ENCODE data around the gene TMEM141.
"Not testable (repeated sequence)": the region's sequence is repeated elsewhere in the genome, so short reads cannot be mapped to it uniquely, and the experiment has no call there.

The TMEM141 gene

DNA sequence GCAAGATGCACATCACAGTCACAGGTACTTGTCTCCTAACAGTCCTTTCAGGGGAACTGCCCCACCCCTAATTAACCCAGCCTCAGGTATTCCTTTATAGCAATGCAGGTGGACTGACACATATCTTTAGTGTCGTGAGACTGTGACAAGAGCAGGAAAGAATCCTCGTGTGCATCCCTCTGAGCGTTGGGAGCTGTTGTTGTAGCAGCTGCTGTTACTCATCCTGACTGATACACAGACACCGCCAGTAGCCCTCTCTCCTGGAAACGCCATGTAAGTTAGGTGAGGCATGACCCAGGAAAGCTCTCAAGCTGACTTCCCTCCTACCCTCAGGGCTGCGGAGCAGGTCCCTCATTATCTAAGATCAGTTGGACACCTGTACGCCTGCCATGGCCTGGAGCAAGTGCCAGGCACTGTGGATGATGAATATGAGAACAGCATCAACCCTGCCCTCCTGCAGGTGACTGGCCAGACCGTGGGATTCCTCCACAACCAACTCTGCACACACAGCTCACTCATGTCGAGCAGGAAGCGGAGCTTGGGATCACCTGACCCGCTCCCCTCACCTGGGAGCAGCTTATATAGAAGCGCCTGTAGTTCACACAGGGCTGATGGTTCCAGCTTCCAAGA lies 16.6 kb upstream of the TMEM141 start:
- DNase-seq: no peak

- DNase-seq: no peak
Observed at GRCh38 chr9:136775191-136775590, 16.0 kb upstream of the TMEM141 start.

GRCh38 chr9:136776947-136777346 lies 14.2 kb upstream of the TMEM141 start:
- DNase-seq: no peak

DNA sequence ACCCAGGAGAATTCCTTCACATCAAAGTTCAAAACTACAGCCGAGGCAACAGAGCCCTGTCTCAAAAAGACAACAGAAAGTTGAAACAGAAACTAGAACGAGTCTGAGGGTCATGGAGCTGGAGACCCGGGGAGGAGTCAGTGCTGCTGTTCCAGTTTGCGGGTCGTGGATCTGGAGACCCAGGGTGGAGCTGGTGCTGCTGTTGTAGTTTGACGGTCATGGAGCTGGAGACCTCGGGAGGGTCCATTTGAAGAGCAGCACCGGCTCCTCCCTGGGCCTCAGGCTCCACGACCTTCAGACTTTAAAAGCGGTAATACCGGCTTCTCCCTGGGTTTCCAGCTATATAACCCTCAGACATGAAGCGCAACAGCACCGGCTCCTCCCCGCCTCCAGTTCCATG lies 13.8 kb upstream of the TMEM141 start:
- no peak for DNase-seq

DNA sequence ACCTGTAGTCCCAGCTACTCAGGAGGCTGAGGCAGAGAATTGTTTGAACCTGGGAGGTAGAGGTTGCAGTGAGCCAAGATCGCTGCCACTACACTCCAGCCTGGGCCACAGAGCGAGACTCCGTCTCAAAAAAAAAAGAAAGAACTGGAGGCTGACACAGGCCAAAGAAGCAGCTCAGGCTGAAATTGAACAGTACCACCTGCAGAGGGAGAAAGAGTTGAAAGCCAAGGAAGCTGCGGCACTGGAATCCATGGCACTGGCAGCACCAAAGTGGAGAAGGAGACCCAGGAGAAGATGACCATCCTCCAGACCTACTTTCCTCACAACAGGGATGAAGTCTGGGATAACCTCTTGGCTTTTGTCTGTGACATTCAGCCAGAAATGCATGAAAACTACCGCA lies 11.3 kb upstream of the TMEM141 start:
- DNase-seq: no peak

- no peak for DNase-seq
Observed at GRCh38 chr9:136782452-136782851, 8.7 kb upstream of the TMEM141 start.

- no peak for DNase-seq
Observed at GRCh38 chr9:136784249-136784996, 6.7 kb upstream of the TMEM141 start.

DNA sequence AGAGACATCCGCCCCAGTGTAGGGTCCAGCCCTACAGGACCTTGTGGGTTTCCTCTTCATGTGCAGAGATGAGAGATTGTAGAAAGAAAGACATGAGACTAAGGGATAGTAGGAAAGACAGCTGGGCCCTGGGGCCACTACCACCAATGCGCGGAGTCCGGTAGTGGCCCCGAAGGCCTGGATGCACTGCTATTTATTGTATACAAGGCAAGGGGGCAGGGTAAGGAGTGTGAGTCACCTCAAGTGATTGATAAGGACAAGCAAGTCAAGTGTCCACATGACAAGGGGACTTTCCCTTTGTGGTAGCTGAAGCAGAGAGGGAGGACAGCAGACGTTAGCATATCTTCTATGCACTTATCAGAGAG lies 6.2 kb upstream of the TMEM141 start:
- no peak for DNase-seq

GRCh38 chr9:136785565-136786355 lies 5.4 kb upstream of the TMEM141 start:
- DNase-seq: not testable (repeated sequence)

- DNase-seq: no peak
Observed at GRCh38 chr9:136786451-136786850, 4.7 kb upstream of the TMEM141 start.

GRCh38 chr9:136786983-136787382 lies 4.2 kb upstream of the TMEM141 start:
- DNase-seq: not testable (repeated sequence)

GRCh38 chr9:136787690-136788400 lies 3.3 kb upstream of the TMEM141 start:
- DNase-seq: peak; percentile 70

DNA sequence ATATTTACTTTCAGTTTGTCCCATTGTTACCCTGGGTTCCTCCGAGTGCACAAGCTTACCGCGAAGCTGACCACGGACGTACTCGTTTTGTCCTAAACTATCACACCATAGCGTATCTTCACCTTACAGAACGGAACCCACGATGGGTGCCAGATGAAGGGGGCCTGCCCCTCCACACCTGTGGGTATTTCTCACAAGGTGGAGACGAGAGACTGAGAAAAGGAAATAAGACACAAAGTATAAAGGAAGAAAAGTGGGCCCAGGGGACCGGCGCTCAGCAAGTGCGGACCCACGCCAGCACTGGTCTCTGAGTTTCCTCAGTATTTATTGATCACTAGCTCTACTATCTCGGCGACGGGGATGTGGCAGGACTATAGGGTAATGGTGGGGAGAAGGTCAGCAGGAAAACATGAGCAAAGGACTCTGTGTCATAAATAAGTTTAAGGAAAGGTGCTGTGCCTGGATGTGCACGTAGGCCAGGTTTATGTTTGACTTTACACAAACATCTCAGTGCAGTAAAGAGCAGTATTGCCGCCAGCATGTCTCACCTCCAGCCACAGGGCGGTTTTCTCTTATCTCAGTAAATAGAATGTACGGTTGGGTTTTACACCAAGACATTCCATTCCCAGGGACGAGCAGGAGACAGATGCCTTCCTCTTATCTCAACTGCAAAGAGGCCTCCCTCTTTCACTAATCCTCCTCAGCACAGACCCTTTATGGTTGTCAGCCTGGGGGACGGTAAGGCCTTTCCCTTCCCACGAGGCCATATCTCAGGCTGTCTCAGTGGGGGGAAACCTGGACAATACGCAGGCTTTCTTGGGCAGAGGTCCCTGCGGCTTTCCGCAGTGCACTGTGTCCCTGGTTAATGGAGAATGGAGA lies 2.3 kb upstream of the TMEM141 start:
- DNase-seq: not testable (repeated sequence)

- no peak for DNase-seq
Observed at GRCh38 chr9:136789523-136789937, 1.6 kb upstream of the TMEM141 start.

GRCh38 chr9:136791516-136792276 lies 552 bp downstream of the TMEM141 start:
- peak; percentile 63 for DNase-seq

DNA sequence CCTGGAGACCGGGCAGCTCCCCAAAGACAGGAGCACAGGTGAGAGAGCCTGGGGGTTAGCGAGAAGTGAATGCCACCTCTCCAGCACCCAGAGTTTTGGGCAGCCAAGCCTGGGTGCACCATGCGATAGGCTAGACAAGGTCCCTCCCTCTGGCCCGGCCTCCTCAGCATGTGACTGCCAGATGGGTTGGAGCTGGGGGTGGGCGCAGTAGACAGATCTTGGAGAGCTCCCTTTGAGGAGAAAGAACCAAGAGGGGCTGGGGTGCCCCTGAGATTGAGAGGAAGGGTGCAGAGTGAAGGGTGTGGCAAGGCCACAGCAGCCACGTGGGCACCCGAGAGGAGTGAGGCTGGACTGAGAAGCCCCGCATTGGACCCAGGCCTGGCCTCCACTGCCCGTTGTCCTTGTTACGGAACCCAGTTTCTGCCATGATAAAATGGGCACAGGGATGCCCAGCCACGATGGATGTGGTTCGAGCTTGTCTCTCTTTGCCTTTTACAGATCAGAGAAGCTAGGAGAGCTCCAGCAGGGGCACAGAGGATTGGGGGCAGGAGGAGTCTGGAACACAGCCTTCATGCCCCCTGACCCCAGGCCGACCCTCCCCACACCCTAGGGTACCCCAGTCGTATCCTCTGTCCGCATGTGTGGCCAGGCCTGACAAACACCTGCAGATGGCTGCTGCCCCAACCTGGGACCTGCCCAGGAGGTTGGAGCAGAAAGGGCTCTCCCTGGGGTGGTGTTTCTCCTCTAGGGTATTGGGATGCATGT lies 1.4 kb downstream of the TMEM141 start:
- no peak for DNase-seq

GRCh38 chr9:136793086-136793946 lies 2.2 kb downstream of the TMEM141 start:
- DNase-seq: no peak

- no peak for DNase-seq
Observed at GRCh38 chr9:136794281-136794999, 3.3 kb downstream of the TMEM141 start.

DNA sequence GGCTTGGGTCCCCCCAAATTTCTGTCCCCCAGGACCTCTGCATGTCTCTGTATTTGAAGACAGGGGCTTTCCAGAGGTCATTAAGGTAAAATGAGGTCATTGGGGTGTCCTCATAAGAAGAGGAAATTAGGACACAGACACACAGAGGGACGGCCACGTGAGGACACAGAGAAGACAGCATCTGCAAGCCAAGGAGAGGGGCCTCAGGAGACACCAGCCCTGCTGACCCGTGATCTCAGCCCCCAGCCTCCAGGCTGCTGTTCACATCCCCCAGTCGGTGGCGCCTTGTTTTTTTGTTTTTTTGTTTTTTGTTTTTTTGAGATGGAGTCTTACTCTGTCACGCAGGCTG lies 3.8 kb downstream of the TMEM141 start:
- no peak for DNase-seq
